HG03175 (cell line): ENCODE measurements around the gene MIEF1.

Experiments used
- ATAC-seq: cut with Tn5 transposase; IDR thresholded peaks from one replicate; pipeline ENCODE4 v1.9.1; 2021; ENCODE audit warnings: mild to moderate bottlenecking, moderate library complexity; ENCODE audit not compliant: unreplicated experiment

MIEF1 gene

GRCh38 chr22:39527481-39527961, 25.4 kb downstream of the MIEF1 start:
- ATAC-seq, result no peak

- no peak for ATAC-seq
These were observed 26.1 kb downstream of the MIEF1 start for GRCh38 chr22:39528080-39528661.

DNA sequence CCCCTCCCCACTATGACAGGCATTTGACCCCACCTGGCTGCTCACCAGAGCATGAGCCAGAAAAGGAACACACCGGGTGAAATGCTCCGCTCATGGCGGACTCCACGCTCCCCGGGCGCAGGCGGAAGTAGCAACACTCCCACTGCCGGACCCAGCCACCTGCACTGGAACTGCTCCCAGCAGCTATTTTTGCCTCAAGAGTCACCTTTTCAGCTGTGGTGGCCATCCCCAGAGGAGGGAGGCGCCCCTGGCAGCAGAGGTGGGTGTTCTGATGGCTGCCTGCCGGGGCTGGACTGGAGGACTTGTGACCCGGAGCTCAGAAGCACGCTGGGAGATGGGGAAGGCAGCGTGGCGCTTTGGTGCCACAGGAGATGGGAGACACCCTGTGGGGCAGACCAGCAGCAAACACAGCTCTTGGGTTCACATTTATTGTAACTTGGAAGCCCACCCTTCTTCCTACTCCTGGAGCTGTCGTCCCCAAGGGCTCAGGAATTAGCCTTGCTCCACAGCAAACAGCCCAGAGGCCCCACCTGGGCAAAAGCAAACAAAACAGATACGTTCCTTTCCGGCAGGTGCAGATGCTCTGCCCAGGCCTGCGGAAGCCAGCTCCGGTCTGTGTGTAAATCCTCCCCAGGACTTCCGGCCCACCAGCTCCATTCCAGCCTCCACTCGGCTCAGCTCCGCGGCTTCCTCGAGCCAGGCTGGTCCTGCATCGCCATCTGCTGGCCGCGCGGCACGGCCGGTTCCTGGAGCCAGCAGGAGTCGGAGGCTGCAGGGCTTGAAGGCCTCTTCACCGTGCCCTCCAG, 26.8 kb downstream of the MIEF1 start:
- ATAC-seq, result peak; percentile 33

DNA sequence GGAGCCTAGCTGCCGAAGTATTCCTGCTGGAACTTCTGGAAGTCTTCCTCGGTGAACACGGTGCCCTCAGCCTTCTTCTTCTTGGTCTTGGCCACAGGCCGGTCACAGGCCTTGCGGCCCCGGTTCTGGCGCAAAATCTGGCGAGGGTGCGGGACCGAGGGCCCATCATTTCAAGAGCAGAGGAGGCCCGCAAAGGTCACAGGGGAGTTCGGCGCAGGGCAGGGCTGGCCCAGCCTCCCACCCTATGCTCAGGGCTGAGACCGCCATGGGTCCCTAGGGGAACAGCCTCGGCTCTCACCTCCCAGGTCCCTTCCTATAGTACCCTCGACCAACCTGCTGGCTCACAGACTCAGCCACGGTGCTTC, 27.4 kb downstream of the MIEF1 start:
- ATAC-seq, result no peak

DNA sequence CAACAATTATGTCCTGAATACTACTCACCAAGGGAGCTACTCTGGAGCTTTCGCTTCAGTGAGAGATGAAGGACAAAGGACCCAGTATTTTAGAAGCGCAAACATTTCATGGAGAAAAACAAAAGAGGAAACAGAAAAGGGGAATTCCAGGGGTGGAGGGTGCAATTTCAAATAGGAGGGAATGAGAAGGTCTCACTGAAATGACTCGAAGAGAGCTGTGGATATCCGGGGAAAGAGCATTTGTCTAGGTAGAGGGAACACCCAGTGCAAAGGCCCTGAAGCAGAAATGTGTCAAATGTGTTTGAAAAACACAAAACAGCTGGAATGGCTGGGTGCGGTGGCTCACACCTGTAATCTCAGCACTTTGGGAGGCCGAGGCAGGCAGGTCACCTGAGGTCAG, 28.0 kb downstream of the MIEF1 start:
- ATAC-seq, result no peak

DNA sequence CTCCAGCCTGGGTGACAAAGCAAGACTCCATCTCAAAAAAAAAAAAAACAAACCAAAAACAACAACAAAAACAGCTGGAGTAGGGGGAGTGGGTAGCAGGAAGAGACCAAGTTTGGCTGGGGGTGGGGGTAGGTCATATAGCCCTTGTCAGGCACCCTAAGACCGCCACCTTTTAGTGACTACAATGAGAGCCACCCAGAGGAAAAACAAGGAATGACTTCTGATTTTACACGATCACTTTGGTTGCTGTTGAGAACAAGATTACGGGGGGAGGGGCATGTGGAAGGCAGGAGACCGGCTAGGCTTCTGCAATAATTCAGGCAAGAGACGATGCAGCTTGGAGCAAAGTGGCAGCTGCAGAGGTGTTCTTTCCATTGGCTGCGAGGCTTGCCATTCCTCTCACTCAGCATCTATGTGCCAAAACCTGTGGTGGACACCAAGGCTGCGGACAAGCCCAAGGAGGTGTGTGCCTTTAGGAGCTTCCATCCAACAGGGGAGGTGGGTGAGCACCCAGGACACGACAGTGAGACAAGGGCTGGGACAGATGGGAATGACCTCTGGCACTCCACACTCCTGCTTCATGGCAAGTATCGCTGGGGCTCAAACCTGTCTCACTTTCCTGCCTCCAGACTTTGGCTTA, 28.7 kb downstream of the MIEF1 start:
- ATAC-seq, result no peak

GRCh38 chr22:39532215-39533073, 30.4 kb downstream of the MIEF1 start, which contains the start of gene RPS19BP1:
TSS of gene RPS19BP1 (minus strand) at chr22:39532748. CDS start at chr22:39532738, 10 bp downstream.
- ATAC-seq, result peak; percentile 80

DNA sequence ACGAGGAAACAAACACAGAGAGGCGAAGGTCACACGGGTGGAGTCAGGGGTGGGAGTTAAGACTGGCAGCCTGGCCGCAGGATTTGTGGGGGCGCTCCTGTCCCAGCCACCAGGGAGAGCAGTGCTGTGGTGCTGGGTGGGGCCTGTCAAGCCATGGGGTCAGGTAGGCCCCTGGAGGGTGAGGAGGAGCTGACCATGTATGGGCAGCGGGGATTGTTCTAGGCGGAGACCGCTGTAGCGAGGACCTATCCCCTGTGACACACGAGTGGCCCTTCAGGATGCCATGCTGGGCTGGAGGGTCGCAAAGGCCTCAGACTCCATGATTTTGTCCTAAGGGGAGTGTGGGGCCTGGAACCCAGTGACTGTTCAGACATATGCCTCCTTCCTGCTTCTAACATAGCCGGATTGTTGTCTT, 32.0 kb downstream of the MIEF1 start:
- ATAC-seq, result no peak

DNA sequence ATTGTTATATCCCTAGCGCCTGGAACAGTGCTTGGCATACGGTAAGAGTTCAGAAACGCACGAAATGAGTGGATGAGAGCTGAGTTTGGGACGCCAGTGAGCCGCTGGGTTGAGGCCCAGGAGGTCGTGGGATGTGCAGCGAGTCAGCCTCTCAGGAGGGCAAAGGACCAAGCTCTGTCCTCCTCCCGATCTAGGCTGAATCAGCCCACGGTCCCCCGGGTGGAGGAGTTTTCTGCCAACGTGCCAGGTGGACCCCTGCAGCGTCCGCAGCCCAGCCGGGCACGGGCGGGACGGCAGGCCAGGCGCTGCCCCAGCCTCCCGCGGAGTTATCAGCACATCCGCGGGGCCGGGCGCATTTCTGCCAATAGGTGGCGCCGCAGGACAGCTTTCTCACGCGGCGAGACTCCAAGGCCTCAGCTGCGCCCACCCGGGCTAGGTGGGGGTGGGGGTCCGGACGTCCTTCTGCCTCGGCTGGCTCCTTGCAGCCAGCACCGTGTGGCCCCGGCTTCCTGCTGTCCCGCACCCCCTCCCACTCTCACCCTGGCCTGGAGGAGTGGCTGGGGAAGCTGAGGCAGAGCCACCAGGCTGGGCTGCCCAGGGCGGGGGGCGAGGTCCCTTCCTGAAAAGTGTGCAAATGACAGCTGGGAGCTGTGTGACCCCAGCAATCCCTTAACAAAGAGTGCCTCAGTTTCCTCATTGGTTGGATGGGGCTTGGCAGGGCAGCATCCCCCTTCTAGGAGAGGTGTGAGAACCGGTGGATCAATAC, 32.7 kb downstream of the MIEF1 start:
- no peak for ATAC-seq

GRCh38 chr22:39535357-39535725, 33.3 kb downstream of the MIEF1 start:
- no peak for ATAC-seq

- ATAC-seq, result no peak
These were observed 33.9 kb downstream of the MIEF1 start for GRCh38 chr22:39535831-39536449.

DNA sequence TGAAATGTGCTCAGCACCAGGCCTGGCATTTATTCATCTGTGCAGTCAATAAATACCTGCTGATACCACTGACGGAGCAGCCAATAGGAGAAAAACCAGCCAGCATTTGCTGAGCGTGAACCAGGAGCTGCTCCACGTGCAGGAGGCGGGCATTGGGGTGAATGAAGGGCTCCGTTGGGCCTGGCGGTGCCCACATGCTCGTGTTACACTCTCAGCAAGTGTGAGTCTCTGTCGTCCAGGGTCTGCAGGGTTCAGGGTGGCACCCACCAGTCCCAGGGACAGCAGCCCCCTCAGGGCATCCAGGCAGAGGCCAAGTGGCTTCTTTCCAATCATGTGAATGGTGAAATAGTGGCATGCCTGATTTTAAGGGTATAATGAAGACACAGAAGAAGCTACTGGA, 34.6 kb downstream of the MIEF1 start:
- ATAC-seq, result no peak

- no peak for ATAC-seq
These were observed 35.9 kb downstream of the MIEF1 start for GRCh38 chr22:39537975-39538374.

GRCh38 chr22:39543095-39543494, 41.0 kb downstream of the MIEF1 start:
- no peak for ATAC-seq

- ATAC-seq, result no peak
These were observed 43.6 kb downstream of the MIEF1 start for GRCh38 chr22:39545386-39546365.

- ATAC-seq, result no peak
These were observed 44.9 kb downstream of the MIEF1 start for GRCh38 chr22:39546889-39547586.

- ATAC-seq, result no peak
These were observed 45.5 kb downstream of the MIEF1 start for GRCh38 chr22:39547587-39547947.

- no peak for ATAC-seq
These were observed 51.3 kb downstream of the MIEF1 start for GRCh38 chr22:39553429-39553828.
